Measurements from ENCODE around the gene GPAM. TPM values are rescaled to one million over a fixed set of nuclear protein-coding genes. Genes with fewer than 3 reads are reported as not detected.
"Not testable (repeated sequence)": the region's sequence is repeated elsewhere in the genome, so short reads cannot be mapped to it uniquely, and the experiment has no call there.

The GPAM gene, protein sequence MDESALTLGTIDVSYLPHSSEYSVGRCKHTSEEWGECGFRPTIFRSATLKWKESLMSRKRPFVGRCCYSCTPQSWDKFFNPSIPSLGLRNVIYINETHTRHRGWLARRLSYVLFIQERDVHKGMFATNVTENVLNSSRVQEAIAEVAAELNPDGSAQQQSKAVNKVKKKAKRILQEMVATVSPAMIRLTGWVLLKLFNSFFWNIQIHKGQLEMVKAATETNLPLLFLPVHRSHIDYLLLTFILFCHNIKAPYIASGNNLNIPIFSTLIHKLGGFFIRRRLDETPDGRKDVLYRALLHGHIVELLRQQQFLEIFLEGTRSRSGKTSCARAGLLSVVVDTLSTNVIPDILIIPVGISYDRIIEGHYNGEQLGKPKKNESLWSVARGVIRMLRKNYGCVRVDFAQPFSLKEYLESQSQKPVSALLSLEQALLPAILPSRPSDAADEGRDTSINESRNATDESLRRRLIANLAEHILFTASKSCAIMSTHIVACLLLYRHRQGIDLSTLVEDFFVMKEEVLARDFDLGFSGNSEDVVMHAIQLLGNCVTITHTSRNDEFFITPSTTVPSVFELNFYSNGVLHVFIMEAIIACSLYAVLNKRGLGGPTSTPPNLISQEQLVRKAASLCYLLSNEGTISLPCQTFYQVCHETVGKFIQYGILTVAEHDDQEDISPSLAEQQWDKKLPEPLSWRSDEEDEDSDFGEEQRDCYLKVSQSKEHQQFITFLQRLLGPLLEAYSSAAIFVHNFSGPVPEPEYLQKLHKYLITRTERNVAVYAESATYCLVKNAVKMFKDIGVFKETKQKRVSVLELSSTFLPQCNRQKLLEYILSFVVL
- 10 to 100 TPM in 1 of 2 donors, 1 to 10 TPM in 1; 9.8 to 10.4 TPM for total RNA-seq

DNA sequence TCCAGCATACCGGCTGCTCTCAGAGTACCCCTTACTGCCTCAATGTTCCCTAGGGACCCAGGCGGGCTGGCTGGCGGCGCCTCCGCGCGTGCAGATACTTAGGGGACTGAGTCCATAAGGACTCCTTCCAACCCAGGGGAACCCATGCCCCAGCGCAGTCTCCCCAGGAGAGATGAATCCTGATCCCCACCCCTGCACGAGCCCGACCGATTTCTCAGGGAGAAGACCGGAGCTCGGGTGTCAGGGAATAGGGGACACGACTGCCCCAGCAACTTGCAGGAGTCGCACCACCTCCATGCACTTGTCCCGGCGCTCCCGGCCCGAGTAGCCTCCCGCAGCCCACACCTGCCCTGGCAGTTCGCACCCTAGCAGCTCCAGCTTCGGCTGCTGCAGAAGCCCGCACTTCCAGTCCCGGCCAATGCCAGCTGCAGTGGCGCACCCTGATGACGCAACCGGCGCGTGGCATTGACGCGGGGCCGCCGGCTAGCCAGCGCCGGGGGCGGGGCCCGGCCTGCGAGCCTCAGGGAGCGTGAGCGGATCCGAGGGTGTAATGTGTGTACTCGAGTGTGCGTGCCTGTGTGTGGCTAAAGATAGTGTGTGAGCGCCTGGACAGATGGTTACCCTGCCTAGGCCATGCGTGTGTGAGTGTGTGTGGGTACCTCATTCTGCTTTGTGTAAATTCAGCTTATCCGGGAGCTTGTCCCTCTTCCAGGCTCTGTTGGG is at the start of gene GPAM:
TSS of gene GPAM (minus strand) at position 437 of the 723 bp plus-strand sequence. CDS start 1,981 bp downstream, outside the sequence.
- Mint-ChIP-seq H3K36me3 (peaks cover 23% of the 10 kb centered on the region), H3K27ac (peak within 1 kb of the TSS; percentile 73 to 96), H3K4me1 (ENCODE audit: low read depth in 2 of 2) (peaks cover 24 to 27% of the 10 kb centered on the region in 2 donors), H3K27me3 (peaks cover 11 to 13% of the 10 kb centered on the region in 2 donors), H3K4me3 (peak within 1 kb of the TSS; percentile 98), H3K9me3 (no peaks in the 10 kb centered on the region)
- ATAC-seq (peak; percentile 99), DNase-seq (ENCODE audit: low spot score) (peak; percentile 98)

DNA sequence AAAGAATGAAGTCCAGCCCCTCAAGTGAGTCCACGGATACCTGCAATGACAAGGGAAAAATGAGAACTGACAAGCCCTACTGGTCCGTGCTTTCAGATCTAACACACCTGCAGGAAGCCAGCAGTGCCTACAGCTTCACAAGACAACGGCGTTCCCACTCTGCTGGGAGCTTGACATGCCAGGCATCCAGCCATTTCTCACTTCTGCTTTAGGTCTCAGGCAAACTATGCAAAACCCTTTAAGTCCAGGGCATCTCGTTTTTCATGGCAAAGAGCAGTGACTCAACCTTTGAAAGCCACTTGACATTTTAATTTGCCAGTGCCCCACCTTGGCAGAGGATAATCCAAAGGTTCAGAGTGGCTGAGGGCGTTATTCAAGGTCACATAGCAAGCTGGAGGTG is 49.1 kb upstream of the GPAM start:
- ATAC-seq (no peak), DNase-seq (ENCODE audit: low spot score) (no peak)
- Mint-ChIP-seq H3K4me3 (no peak overlapping the region), H3K27ac (no peak overlapping the region), H3K4me1 (ENCODE audit: low read depth in 2 of 2) (no peaks in the 10 kb centered on the region), H3K9me3 (no peaks in the 10 kb centered on the region), H3K27me3 (peaks cover 24 to 47% of the 10 kb centered on the region in 2 donors), H3K36me3 (no peaks in the 10 kb centered on the region)

DNA sequence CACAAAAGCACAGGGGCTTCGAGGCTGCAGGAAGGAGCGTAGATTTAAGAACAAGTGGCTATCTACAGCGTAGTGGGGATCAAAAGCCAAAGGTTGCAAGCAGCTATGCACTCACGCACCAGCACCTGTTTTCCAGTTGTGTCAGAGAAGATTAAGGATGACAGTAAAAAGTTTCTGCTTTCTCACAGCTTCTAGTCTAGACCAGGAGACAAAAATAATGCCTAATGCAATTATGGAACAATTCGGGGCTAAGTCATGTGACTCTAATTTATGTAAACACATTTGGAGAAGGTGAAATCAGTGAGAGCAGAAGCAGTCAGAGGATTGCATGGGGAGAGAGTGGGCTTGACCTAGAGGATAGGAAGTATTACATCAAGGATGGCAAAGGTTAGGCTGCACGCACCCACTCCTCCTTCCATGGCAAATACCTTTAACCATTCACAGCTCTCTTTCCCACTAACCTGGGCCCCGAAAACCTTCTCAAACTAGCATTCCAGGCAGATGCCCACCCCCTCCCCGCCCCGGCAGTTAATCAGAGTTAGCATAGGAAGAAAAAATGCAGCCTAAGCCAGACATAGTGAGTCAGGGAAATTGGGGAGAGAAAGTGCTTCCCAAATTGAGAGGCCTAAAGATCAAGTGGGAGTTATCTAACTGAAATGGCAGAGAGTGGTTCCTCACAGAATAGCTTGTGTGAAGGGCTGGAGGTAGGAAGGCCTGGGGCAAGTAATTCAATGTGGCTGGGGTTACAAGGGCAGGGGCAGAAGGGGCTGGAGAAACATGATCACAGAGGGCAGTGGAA is 48.2 kb upstream of the GPAM start:
- Mint-ChIP-seq H3K4me3 (no peak overlapping the region), H3K36me3 (no peaks in the 10 kb centered on the region), H3K9me3 (no peaks in the 10 kb centered on the region), H3K27me3 (peaks cover 18 to 44% of the 10 kb centered on the region in 2 donors), H3K27ac (no peak overlapping the region), H3K4me1 (ENCODE audit: low read depth in 2 of 2) (no peaks in the 10 kb centered on the region)
- DNase-seq (ENCODE audit: low spot score) (no peak), ATAC-seq (no peak)

DNA sequence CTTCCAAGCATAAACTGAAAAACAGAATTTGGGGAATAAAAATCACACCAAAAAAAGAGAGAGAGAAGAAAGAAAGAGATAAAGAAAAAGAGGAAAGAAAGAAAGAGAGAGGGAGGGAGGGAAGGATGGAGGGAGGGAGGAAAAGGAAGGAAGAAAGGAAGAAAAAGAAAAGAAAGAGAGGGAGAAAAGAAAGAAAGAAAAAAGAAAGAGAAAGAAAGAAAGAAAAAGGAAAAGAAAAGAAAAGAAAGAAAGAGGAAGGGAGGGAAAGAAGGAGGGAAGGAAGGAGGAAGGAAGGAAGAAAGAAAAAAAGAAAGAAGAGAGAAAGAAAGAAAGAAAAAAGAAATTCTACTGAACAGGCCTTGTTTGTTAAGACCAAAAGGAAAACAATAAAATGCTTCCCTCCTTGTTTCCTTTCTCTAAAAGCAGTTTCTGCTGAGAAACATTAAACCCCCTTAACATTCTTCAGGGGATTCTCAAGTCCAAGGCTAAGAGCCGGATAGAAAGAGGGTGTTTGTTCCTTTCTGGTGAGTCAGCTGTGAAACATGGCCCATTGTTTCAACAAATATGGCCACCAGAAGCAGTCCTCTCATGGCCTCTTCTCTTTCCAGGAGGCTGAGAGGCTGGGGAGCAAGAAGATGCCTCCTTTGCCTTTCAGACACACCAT is 46.9 kb upstream of the GPAM start:
- Mint-ChIP-seq H3K27ac (no peak overlapping the region), H3K27me3 (peaks cover 27 to 58% of the 10 kb centered on the region in 2 donors), H3K9me3 (no peaks in the 10 kb centered on the region), H3K4me3 (no peak overlapping the region), H3K4me1 (ENCODE audit: low read depth in 2 of 2) (no peaks in the 10 kb centered on the region), H3K36me3 (no peaks in the 10 kb centered on the region)
- no peak for ATAC-seq
- DNase-seq (ENCODE audit: low spot score) = no peak

DNA sequence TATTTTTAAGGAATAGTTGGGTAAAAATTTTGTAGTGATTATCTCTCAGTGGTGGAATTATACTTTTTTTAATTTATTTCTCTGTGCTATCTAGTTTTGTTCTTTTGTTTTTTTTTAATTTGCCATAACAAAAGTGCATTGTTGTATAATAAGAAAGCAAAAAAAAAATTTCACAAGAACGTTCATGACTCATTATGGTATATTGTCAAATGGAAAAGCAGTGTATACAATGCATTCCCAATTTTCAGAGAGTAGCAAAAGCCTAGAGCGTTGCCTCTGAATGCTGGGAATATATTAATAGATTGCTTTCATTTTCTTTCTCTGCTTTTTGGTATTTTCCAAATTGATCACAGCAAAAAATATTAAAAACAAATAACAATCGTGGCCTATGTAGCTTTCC is 46.3 kb upstream of the GPAM start:
- ATAC-seq = no peak
- H3K4me3 Mint-ChIP-seq = no peak overlapping the region
- H3K9me3 Mint-ChIP-seq = no peaks in the 10 kb centered on the region
- H3K36me3 Mint-ChIP-seq = no peaks in the 10 kb centered on the region
- no peak for DNase-seq (ENCODE audit: low spot score)
- H3K27me3 Mint-ChIP-seq = peaks cover 28 to 55% of the 10 kb centered on the region in 2 donors
- no peak overlapping the region for H3K27ac Mint-ChIP-seq
- no peaks in the 10 kb centered on the region for H3K4me1 Mint-ChIP-seq (ENCODE audit: low read depth in 2 of 2)

DNA sequence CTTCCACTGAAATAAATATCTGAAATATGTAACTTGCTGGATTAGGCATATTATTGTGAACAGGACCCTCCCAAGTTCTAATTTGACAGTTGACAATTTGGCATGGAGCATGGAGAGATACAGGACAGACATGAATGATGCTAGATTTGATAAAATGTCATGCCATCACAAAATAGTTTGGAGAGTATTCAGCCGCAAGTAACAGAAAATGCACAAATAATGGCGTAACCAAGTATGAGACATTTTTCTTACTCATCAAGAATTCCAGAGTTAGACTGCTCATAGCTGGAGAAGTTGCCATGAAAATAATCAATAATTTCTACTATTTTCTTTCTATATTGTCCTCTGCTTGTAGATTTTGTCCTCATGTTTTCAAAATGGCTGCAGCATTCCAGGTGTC is 45.5 kb upstream of the GPAM start:
- H3K27ac Mint-ChIP-seq = no peak overlapping the region
- no peak overlapping the region for H3K4me3 Mint-ChIP-seq
- ATAC-seq (no peak), DNase-seq (ENCODE audit: low spot score) (no peak)
- peaks cover 25 to 48% of the 10 kb centered on the region in 2 donors for H3K27me3 Mint-ChIP-seq
- no peaks in the 10 kb centered on the region for H3K36me3 Mint-ChIP-seq
- H3K9me3 Mint-ChIP-seq = no peaks in the 10 kb centered on the region
- H3K4me1 Mint-ChIP-seq (ENCODE audit: low read depth in 2 of 2) = no peaks in the 10 kb centered on the region

DNA sequence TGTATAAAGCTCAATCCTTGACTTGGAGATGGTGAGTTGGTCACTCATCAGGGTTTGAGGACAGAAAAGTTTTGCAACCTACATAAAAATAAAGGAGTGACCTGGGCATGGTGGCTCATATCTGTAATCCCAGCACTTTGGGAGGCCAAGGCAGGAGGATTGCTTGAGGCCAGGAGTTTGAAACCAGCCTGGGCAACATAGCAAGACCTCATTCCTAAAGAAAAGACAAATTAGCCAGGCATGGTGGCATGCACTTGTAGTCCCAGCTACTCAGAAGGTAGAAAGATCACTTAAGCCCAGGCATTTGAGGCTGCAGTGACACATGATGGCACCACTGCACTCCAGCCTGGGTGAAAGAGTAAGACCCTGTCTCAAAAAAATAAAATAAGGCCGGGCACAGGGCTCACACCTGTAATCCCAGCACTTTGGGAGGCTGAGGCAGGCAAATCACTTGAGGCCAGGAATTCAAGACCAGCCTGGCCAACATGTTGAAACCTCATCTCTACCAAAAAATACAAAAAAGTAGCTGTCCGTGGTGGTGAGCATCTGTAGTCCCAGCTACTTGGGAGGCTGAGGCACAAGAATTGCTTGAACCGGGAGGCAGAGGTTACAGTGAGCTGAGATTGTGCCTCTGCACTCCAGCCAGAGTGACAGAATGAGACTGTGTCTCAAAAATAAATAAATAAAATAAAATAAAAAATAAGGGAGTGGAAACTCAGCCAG is 45.0 kb upstream of the GPAM start:
- not testable (repeated sequence) for H3K9me3 Mint-ChIP-seq; H3K4me3 Mint-ChIP-seq; ATAC-seq; H3K4me1 Mint-ChIP-seq (ENCODE audit: low read depth in 2 of 2); H3K36me3 Mint-ChIP-seq; H3K27ac Mint-ChIP-seq; DNase-seq (ENCODE audit: low spot score)
- H3K27me3 Mint-ChIP-seq = peaks cover 25 to 45% of the 10 kb centered on the region in 2 donors

DNA sequence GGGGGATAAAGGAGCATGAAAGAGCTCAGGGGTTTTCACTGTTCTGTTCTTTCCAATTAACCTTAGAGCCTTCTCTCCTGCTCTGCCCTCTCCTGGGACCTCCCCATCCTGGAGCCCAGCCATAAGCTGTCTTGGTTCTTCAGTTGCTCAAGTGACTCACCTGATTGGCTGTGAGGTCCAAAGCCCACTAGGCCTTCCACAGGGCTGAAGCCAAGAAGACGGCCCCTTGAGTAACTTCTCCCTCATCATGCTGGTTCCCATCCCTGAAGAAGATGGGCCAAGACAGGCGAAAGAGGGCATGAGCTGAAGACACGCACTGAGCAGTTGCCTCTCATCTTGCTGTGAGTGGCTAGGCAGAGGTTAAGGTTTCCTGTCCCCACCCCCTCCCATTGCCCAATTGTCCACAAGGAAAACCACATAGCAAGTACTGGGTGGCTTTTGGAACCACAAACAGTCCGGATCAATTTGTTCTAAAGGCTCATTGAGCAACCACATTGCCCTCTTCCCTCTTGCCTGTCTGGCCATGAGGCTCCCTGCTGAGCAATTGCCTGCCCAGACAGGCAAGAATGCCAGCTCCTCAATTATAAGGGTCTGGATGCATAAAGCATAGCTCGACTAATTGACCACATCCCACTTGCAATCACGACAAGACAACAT is 43.9 kb upstream of the GPAM start:
- ATAC-seq (peak; percentile 66 to 74), DNase-seq (ENCODE audit: low spot score) (no peak)
- Mint-ChIP-seq H3K36me3 (no peaks in the 10 kb centered on the region), H3K4me1 (ENCODE audit: low read depth in 2 of 2) (no peaks in the 10 kb centered on the region), H3K9me3 (no peaks in the 10 kb centered on the region), H3K27ac (no peak overlapping the region), H3K4me3 (no peak overlapping the region), H3K27me3 (peaks cover 30 to 51% of the 10 kb centered on the region in 2 donors)

DNA sequence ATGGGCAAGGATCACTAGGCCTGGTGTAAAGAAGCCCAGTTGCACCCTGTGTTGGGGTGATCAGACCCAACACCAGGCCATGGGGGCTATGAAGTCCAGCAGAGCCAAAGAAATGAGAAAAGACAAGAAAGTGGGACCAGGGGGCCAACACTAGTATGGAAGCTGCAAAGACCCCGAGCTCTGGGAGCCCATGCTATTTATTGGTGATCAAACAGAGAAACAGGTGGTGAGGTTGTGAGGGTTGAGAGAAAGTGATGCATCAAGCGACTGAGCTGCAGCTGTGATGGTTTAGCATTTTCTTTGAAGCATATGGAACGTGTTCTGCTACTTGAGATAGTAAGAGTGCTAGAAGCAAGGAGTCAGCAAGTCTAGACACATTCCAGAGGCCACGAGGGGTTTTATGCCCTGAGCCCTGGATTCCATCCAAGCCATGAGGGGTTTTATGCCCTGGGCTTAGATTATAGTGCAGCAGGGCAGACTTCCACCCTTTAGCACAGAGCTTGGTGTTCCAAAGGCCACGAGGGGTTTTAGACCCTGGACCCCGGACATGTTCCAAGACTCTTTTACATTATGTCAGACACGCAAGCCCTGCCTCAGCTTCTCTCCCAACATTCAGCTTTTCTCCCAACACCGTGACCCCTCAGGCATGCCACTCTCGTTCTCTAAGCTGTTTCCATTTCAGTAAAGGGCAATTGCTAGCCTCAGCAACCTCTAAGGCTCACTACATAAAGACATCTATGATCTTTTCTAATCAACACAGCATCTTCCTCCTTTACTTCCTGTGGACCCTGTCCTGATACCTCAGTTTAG is 43.1 kb upstream of the GPAM start:
- H3K4me1 Mint-ChIP-seq (ENCODE audit: low read depth in 2 of 2) = no peaks in the 10 kb centered on the region
- ATAC-seq = no peak

DNA sequence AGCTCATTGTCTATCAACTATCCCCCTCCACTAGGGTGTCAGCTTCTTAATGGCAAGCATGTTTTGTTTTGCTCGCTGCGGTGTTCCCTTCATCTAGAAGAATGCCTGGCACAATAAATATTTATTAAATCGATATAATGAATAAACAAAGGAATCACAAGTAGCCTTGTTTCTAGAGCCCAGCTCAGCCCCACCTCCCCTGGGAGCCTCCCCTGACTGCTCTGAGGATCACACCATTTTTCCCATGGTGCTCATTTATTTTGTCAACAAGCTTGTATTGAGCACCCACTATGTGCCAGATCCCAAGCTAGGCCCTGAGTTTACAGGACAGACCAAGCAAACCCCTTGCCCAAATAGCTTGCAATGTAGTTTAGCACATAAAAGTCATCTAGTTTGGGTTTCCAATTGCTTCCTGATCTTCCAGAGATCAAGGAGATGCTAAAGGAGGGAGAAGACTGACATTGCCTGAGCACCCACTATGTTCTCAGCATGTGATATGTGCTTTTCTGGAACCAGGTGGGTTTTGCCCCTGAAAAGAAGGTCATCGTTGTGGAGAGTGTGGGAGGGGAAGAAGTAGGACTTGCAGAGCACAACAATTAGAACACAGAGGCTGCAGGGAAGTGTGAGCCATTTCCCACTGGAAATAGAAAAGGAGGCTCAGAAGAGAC is 42.3 kb upstream of the GPAM start:
- no peak for DNase-seq (ENCODE audit: low spot score)
- H3K9me3 Mint-ChIP-seq = no peaks in the 10 kb centered on the region
- H3K27me3 Mint-ChIP-seq = peaks cover 19 to 36% of the 10 kb centered on the region in 2 donors
- no peak overlapping the region for H3K4me3 Mint-ChIP-seq
- no peaks in the 10 kb centered on the region for H3K36me3 Mint-ChIP-seq
- ATAC-seq = no peak
- H3K4me1 Mint-ChIP-seq (ENCODE audit: low read depth in 2 of 2) = no peaks in the 10 kb centered on the region
- no peak overlapping the region for H3K27ac Mint-ChIP-seq

More for the DNA sequence above, 43.1 kb upstream of the GPAM start:
- Mint-ChIP-seq H3K27me3 (peaks cover 26 to 43% of the 10 kb centered on the region in 2 donors), H3K4me3 (no peak overlapping the region), H3K27ac (no peak overlapping the region), H3K36me3 (no peaks in the 10 kb centered on the region), H3K9me3 (no peaks in the 10 kb centered on the region)
- DNase-seq (ENCODE audit: low spot score) = no peak

Data from natural killer cell treated with Interleukin-12 subunit alpha and Interleukin-12 subunit beta and Interleukin-15 and Interleukin-18, amount 100 ng/mL, for 72 hours (primary cell).